GM18870 (cell line): ENCODE data around the gene PRSS38.

Experiments used
- ATAC-seq: cut with Tn5 transposase; IDR thresholded peaks from one replicate; pipeline ENCODE4 v1.9.1; 2021; ENCODE audit warnings: moderate library complexity; ENCODE audit not compliant: unreplicated experiment

PRSS38 gene

DNA sequence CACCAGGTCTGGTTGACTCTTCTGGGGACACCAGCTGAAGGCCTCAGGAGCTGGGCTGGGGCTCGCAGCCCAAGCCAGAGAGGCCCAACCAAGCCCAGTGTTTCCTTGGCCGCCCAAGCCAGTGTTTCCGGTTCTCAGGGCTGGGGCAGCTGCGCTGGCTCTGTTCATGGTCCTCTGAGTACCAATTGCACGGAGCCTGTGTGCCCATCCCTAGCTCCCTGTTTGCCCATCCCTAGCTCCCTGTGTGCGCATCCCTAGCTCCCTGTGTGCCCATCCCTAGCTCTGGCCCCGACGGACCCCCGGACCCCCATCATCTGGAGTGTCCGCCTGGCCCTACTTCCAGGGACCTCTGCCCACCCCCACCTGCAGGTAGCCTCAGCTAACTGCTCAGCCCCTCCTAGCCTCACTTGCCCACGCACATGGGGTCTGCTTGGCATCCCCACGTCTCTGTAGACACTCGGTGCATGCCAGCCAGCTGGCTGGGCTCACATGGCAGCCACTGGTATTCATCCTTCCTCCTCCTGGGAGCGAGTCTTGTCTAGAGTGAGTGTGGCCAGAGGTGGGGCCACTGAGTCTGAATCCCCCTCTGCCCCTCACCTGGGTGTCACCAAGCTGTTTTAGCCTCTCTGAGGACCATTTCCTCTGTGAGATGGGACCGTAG, 68.3 kb downstream of the PRSS38 start:
- ATAC-seq = no peak

- no peak for ATAC-seq
Observed at GRCh38 chr1:227884370-227885134, 69.1 kb downstream of the PRSS38 start.

- no peak for ATAC-seq
Observed at GRCh38 chr1:227885135-227885647, 69.7 kb downstream of the PRSS38 start.

DNA sequence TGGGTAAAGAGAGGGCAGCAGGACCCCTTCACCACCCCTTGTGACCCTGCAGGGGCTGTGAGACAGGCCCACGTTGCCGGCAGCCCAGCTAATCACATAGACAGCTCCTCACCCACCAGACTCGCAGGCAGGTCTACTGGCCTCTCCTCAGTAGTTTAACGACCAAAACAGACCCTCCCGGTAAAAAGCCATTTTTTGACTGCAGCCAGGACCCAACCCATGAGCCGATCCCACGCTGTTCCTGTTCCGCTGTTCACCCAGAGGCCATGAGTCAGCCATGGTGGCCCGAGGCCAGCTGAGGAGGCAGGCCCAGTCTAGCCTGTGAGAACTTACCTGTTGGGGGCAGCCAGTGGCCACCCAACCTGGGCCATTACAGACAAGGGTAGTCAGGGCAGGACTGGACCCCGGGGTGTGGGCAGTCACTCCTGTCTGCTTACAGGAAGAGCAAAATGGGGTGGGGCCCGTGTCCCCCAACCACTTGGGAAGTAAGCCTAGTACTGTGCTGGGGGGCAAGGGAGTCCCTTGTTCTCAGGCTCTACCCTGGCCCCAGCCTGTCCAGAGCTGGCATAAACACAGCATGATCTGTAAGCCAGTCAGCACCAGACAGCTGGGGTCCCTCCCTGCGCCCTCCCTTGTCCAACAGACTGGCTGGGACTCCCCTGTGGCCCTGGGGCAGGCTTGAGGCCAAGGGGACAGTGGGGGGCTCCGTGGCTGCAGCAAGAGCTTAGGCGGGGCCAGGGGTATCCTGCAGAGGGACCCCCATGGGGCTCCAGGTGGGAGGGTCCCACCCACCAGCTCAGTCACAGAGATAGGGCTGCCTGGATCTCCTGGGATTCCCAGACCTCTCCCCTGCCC, 70.4 kb downstream of the PRSS38 start:
- no peak for ATAC-seq

DNA sequence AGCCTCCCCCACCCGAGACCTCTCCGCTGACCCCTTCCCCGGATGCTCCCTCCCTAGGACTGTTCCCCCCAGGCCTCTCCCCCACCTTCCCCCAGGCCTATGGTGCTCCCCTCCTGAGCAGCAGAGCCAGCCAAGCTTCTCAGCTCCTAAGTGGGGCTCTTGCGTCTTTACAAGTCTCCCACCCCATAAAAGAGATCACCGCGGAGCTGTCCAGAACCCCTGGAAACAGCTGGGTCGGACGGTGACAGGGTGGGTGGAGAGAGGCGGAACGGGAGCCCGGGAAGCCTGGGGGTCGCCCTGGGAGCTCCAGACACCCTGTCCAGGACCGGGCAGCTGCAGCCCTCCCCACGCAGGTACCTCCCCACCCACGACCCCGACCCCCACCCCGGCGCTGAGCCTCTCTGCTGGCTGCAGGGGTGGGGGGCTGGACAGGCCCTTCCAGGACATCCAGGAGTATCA, 71.1 kb downstream of the PRSS38 start:
- no peak for ATAC-seq

GRCh38 chr1:227886993-227887696, 71.7 kb downstream of the PRSS38 start:
- ATAC-seq = no peak

- ATAC-seq = no peak
Observed at GRCh38 chr1:227887697-227888403, 72.4 kb downstream of the PRSS38 start.

GRCh38 chr1:227888404-227889046, 73.0 kb downstream of the PRSS38 start:
- ATAC-seq = no peak

DNA sequence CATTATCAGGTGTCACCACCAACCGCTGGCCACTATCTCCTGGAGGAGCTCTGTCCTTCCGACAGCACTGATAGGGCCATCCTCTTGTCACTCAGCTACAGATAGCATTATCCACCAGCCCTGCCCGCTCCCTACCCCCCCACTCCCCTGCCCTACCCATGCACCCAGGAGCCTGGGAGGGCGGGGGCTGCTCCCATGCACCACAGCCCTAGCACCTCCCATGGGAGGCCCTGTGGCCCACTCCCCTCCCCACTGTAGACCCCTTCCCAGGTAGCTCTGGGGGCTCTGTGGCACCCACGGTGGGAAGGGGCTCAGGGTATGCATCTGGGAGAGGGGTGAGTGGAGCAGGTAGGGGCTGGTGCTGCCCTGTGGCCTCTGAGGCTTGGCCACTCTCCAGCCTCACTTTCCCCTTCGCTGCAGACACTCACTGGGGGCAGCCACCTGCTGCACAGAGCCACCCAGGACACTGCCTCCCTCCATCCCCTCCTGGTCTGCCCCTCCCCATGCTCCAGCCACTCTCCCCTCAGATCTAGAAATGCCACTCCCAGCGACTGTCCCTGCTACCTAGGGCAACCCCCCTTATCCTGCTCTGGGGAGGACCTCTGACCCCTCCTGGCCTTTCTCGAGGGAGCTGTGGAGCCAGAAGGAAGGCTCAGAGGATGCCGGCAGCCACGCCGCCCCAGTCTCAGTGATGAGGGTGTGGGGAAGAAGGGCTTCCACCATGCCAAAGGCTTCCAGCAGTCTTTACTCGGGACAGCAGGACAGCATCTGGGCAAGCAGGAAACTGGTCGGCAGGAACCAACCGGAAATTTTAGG, 73.8 kb downstream of the PRSS38 start:
- no peak for ATAC-seq

- no peak for ATAC-seq
Observed at GRCh38 chr1:227889863-227890405, 74.5 kb downstream of the PRSS38 start.

- ATAC-seq = no peak
Observed at GRCh38 chr1:227890451-227891222, 75.2 kb downstream of the PRSS38 start.

- no peak for ATAC-seq
Observed at GRCh38 chr1:227891223-227891954, 75.9 kb downstream of the PRSS38 start.

GRCh38 chr1:227891955-227892488, 76.5 kb downstream of the PRSS38 start:
- no peak for ATAC-seq

DNA sequence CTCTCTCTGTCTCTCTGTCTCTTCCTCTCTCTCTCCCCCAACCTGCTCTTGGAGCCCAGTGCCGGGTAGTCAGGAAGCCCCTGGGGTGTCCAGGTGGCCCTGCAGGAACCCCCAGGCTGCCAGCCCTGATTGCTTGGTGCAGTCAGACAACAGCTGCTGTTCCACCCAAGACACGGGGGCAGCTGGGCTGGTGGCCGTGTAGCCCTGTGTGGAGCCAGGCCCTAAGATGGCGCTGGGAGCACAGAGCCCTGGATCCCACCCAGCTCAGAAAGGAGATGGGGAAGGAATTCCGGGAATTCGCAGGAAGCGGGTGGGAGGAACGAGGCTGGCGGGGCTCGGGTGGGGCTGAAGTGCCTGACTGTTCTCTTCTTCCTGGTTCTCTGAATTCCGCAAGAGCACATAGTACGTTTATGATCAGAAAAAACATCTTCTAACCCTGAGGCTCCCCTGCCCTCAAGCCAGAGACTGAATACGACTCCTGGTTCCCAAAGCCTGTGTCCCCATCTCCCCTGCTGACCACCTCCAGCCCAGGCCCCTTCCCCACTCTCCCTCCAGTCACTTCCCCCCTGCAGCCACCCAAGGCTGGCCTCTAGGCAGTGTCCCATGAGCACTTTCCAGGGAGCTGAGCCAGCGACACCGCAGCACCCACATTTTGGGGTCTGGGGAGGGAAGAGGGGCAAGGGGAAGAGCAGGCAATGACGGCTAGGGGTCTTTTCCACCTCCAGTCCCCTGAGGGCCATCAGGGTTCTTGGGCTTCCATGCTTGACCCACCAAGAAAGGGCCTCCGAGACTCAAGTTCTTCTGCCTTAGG, 77.2 kb downstream of the PRSS38 start:
- ATAC-seq = no peak

- ATAC-seq = no peak
Observed at GRCh38 chr1:227893300-227893948, 77.9 kb downstream of the PRSS38 start.
